Astrocyte of the spinal cord (primary cell): ENCODE data around the gene FASN.

Experiments used
- DNase-seq: peaks from one replicate; pipeline ENCODE4 v3.0.0; 2011; ENCODE audit warnings: low read depth, low spot score
- H3K4me3 ChIP-seq: 2 replicates; pipeline ENCODE4 v1.5.1; 2011; ENCODE audit warnings: low read depth, mild to moderate bottlenecking, low read length, moderate library complexity
- CTCF ChIP-seq: IDR thresholded peaks from 2 replicates; pipeline ENCODE4 v1.5.1; 2012; ENCODE audit warnings: low read depth, mild to moderate bottlenecking, low read length, inconsistent platforms
- in situ Hi-C: cut with HindIII; loops from 2 replicates; pipeline ENCODE4 v1.10.0; 2017; ENCODE audit warnings: low sequenced_read_pairs

Gene FASN

GRCh38 chr17:82103553-82104451, 5.8 kb upstream of the FASN start:
- in situ Hi-C loops = no loop called here
- no peak for DNase-seq
- no peak overlapping the region for H3K4me3 ChIP-seq
- TF ChIP-seq CTCF = no peak

GRCh38 chr17:82101767-82102679, 4.0 kb upstream of the FASN start:
- in situ Hi-C loops = no loop called here
- H3K4me3 ChIP-seq = no peak overlapping the region
- DNase-seq = no peak
- no peak for TF ChIP-seq CTCF

GRCh38 chr17:82101301-82101715, 3.3 kb upstream of the FASN start:
- no peak for TF ChIP-seq CTCF
- H3K4me3 ChIP-seq = no peak overlapping the region
- in situ Hi-C loops = no loop called here
- DNase-seq = no peak

GRCh38 chr17:82100502-82101298, 2.7 kb upstream of the FASN start:
- TF ChIP-seq CTCF = no peak
- H3K4me3 ChIP-seq = no peak overlapping the region

GRCh38 chr17:82098939-82099763, 1.1 kb upstream of the FASN start:
- peak overlapping the region; percentile 39 for H3K4me3 ChIP-seq
- no peak for DNase-seq
- no peak for TF ChIP-seq CTCF
- in situ Hi-C loops = no loop called here

More at GRCh38 chr17:82100502-82101298, 2.7 kb upstream of the FASN start:
- in situ Hi-C loops = no loop called here
- no peak for DNase-seq
